HFFc6 (cell line): Measurements from ENCODE around the gene RHBDL1. TPM values are rescaled to one million over a fixed set of nuclear protein-coding genes. Genes with fewer than 3 reads are reported as not detected.

Experiments
- DNase-seq: peaks from one replicate; pipeline ENCODE4 v3.0.0-alpha.2; 2018
- H3K27ac Mint-ChIP-seq: 2 replicates; pipeline ENCODE4 v1.8.0; 2020; ENCODE audit warnings: mild to moderate bottlenecking, mixed read lengths
- H3K27me3 Mint-ChIP-seq: 2 replicates; pipeline ENCODE4 v1.8.0; 2021; ENCODE audit warnings: mild to moderate bottlenecking, moderate library complexity, mixed read lengths; ENCODE audit not compliant: insufficient read depth
- H3K36me3 Mint-ChIP-seq: 2 replicates; pipeline ENCODE4 v1.8.0; 2021; ENCODE audit warnings: low read depth, mixed read lengths
- H3K4me1 Mint-ChIP-seq: 2 replicates; pipeline ENCODE4 v1.8.0; 2020; ENCODE audit warnings: low read depth, mixed read lengths
- H3K4me3 Mint-ChIP-seq: 2 replicates; pipeline ENCODE4 v1.8.0; 2020; ENCODE audit warnings: mild to moderate bottlenecking, moderate library complexity, mixed read lengths
- H3K9me3 Mint-ChIP-seq: 2 replicates; pipeline ENCODE4 v1.8.0; 2020; ENCODE audit warnings: mild to moderate bottlenecking, mixed read lengths
- CTCF ChIP-seq: fragments of 200-600 bp; sonication (generic); IDR thresholded peaks from 2 replicates; pipeline ENCODE4 v1.5.0; 2021; ENCODE audit warnings: antibody characterized with exemption, mild to moderate bottlenecking
- total RNA-seq, 6 experiments: library from RNA; stranded (reverse); fragmentation: NEBNext Ultra II Directional; extraction: Animal tissue kit (Norgen Biotek cat#: 25700); gene quantifications; 2 replicates in 1 of 6; 3 replicates in 5 of 6; pipeline ENCODE4 v1.2.3, GENCODE V29; 2021

RHBDL1 gene
- total RNA-seq, 6 experiments from 2014 or later, result 1.4 to 2.3 (median 1.7) TPM

- Mint-ChIP-seq H3K4me1 (peaks cover 23% of the 10 kb centered on the region), H3K36me3 (peaks cover 6% of the 10 kb centered on the region; the same call in 1 of the 2 replicates)
These were observed 47.0 kb upstream of the RHBDL1 start for GRCh38 chr16:628321-629061.

GRCh38 chr16:629185-629832, 46.2 kb upstream of the RHBDL1 start:
- DNase-seq, result no peak
- TF ChIP-seq CTCF, result no peak
- Mint-ChIP-seq H3K36me3 (peaks cover 6% of the 10 kb centered on the region; the same call in 1 of the 2 replicates), H3K27me3 (no peaks in the 10 kb centered on the region; the same call in 1 of the 2 replicates), H3K9me3 (no peaks in the 10 kb centered on the region), H3K4me3 (no peak overlapping the region; the same call in 1 of the 2 replicates), H3K4me1 (peaks cover 16% of the 10 kb centered on the region), H3K27ac (no peak overlapping the region)

More at GRCh38 chr16:628321-629061, 47.0 kb upstream of the RHBDL1 start:
- no peak overlapping the region for H3K4me3 Mint-ChIP-seq
- H3K27me3 Mint-ChIP-seq, result no peaks in the 10 kb centered on the region; the same call in none of the 2 replicates
- DNase-seq, result no peak
- no peak for TF ChIP-seq CTCF
- H3K9me3 Mint-ChIP-seq, result no peaks in the 10 kb centered on the region
- no peak overlapping the region for H3K27ac Mint-ChIP-seq

- DNase-seq, result no peak
- peaks cover 12% of the 10 kb centered on the region for H3K4me1 Mint-ChIP-seq
- TF ChIP-seq CTCF, result no peak
- no peaks in the 10 kb centered on the region; the same call in 1 of the 2 replicates for H3K27me3 Mint-ChIP-seq
- peaks cover 6% of the 10 kb centered on the region; the same call in 1 of the 2 replicates for H3K36me3 Mint-ChIP-seq
- no peaks in the 10 kb centered on the region for H3K9me3 Mint-ChIP-seq
- no peak overlapping the region for H3K27ac Mint-ChIP-seq
- H3K4me3 Mint-ChIP-seq, result no peak overlapping the region
These were observed 45.6 kb upstream of the RHBDL1 start for GRCh38 chr16:629833-630248.

GRCh38 chr16:630249-630814, 45.1 kb upstream of the RHBDL1 start:
- H3K27ac Mint-ChIP-seq, result no peak overlapping the region
- H3K27me3 Mint-ChIP-seq, result no peaks in the 10 kb centered on the region; the same call in 1 of the 2 replicates
- DNase-seq, result no peak
- no peaks in the 10 kb centered on the region for H3K9me3 Mint-ChIP-seq
- no peak overlapping the region for H3K4me3 Mint-ChIP-seq
- H3K36me3 Mint-ChIP-seq, result peaks cover 6% of the 10 kb centered on the region; the same call in 1 of the 2 replicates
- no peak for TF ChIP-seq CTCF
- peaks cover 12% of the 10 kb centered on the region for H3K4me1 Mint-ChIP-seq

- peaks cover 12% of the 10 kb centered on the region for H3K4me1 Mint-ChIP-seq
- no peak for TF ChIP-seq CTCF
- DNase-seq, result no peak
- H3K27me3 Mint-ChIP-seq, result no peaks in the 10 kb centered on the region; the same call in 1 of the 2 replicates
- peak within 1 kb of the TSS; percentile 45; the same call in 1 of the 2 replicates for H3K27ac Mint-ChIP-seq
- H3K9me3 Mint-ChIP-seq, result no peaks in the 10 kb centered on the region
- H3K4me3 Mint-ChIP-seq, result no peak within 1 kb of the TSS
- H3K36me3 Mint-ChIP-seq, result peaks cover 6% of the 10 kb centered on the region; the same call in 1 of the 2 replicates
These were observed 44.6 kb upstream of the RHBDL1 start, which contains the start of gene WFIKKN1 for GRCh38 chr16:630815-631405. WFIKKN1 (plus strand) TSS chr16:630985; CDS start chr16:631254, 269 bp downstream.
